ENCODE measurements around the gene TMEM250.

Gene TMEM250

DNA sequence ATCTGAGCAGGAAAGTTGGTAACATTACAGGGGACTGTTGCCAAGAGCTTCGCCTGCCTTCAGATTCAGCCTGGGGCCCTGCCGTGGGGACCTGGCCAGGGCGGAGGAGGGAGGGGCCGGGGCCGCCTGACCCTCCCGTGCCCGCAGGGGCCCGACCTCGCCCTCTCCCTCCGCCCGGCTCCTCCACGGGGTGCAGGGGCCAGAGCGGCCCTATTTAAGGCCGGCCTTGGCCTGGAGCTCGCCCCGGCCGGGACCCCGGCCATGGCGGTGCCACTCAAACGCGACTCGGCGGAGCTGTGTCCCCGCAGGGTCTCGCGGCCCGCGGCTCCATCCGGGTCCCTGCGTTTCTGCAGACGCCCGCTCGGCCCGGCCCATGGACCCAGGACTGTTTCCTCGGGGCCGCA lies 757 bp downstream of the TMEM250 start:
- H3K4me3 ChIP-seq (ENCODE audit: low read depth, low read length): peak overlapping the region; percentile 73
- in situ Hi-C loops (cut with HindIII; ENCODE audit: low sequenced_read_pairs): no loop called here
- TF ChIP-seq, protein P1, sequence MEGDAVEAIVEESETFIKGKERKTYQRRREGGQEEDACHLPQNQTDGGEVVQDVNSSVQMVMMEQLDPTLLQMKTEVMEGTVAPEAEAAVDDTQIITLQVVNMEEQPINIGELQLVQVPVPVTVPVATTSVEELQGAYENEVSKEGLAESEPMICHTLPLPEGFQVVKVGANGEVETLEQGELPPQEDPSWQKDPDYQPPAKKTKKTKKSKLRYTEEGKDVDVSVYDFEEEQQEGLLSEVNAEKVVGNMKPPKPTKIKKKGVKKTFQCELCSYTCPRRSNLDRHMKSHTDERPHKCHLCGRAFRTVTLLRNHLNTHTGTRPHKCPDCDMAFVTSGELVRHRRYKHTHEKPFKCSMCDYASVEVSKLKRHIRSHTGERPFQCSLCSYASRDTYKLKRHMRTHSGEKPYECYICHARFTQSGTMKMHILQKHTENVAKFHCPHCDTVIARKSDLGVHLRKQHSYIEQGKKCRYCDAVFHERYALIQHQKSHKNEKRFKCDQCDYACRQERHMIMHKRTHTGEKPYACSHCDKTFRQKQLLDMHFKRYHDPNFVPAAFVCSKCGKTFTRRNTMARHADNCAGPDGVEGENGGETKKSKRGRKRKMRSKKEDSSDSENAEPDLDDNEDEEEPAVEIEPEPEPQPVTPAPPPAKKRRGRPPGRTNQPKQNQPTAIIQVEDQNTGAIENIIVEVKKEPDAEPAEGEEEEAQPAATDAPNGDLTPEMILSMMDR (IDR thresholded peaks at IDR 0.05; ENCODE audit: low read depth, low read length, missing control alignments): no peak
- no peak for DNase-seq (ENCODE audit: low read depth)

DNA sequence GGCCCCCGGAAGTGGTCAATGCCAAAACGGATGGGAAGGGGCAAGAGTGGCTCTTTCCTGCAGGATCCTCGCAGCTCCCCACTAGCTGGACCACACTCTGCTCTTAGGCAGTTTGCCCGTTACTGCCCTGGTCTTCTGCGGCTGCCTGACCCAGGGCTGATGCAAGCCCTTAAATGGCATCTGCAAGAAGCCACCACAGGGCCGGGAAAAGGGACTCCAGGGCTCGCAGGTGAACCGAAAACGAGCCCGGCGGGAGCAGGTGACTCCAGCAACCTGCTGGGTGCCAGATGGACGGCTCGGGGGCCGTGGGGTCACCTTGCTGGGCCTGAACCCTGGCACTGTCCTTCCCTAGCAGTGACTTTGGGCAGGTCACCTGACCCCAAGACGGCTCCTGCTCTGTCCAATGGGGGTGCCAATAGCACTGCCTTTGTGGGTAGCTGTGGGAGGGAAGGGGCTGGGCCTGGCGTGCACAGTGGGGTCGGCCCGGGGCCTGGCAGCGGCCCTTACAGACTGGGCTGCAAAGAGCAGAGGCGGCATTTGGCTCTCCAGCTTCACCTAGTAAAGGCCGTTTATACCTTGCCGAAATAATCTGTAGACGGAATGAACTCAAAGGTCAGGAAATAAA lies 1.3 kb downstream of the TMEM250 start:
- in situ Hi-C loops (cut with HindIII; ENCODE audit: low sequenced_read_pairs): no loop called here
- TF ChIP-seq, protein P1 (IDR thresholded peaks at IDR 0.05; ENCODE audit: low read depth, low read length, missing control alignments): no peak
- H3K4me3 ChIP-seq (ENCODE audit: low read depth, low read length): peak overlapping the region; percentile 73
- DNase-seq (ENCODE audit: low read depth): no peak

DNA sequence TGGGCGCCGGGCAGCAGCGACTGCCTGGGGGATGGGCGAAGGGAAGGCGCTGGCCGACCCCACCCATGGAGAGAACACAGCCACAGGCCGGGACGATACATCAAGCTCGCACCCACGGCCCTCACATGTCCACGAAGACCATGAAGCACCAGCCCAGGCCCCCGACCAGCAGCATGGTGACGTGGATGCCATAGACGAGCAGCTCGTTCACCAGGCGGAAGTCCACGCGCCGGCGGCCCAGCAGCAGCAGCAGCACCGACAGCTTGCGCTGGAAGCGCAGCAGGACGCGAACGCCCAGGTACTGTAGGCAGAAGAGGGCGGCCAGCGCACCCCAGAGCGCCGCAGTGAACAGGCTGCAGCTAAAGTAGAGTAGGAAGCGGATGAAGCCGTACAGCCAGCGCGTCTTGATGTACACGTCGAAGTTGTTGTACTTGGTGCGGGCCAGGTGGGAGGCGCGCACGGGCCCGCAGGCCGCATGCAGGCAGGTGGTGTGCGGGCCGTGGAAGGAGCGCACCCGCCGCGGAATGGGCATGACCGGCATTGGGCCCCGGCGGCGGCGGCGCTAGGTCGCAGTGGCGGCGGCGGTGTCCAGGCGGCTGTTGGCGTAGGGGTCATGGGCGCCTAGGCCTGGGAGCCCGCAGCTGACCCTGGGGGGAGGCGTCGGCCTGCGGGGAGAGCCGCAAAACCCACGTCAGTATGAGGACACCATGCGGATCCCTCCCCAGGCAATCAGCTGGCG lies 2.1 kb downstream of the TMEM250 start:
- no peak overlapping the region for H3K4me3 ChIP-seq (ENCODE audit: low read depth, low read length)
- no peak for DNase-seq (ENCODE audit: low read depth)
- TF ChIP-seq, protein P1 (IDR thresholded peaks at IDR 0.05; ENCODE audit: low read depth, low read length, missing control alignments): no peak
- in situ Hi-C loops (cut with HindIII; ENCODE audit: low sequenced_read_pairs): no loop called here

DNA sequence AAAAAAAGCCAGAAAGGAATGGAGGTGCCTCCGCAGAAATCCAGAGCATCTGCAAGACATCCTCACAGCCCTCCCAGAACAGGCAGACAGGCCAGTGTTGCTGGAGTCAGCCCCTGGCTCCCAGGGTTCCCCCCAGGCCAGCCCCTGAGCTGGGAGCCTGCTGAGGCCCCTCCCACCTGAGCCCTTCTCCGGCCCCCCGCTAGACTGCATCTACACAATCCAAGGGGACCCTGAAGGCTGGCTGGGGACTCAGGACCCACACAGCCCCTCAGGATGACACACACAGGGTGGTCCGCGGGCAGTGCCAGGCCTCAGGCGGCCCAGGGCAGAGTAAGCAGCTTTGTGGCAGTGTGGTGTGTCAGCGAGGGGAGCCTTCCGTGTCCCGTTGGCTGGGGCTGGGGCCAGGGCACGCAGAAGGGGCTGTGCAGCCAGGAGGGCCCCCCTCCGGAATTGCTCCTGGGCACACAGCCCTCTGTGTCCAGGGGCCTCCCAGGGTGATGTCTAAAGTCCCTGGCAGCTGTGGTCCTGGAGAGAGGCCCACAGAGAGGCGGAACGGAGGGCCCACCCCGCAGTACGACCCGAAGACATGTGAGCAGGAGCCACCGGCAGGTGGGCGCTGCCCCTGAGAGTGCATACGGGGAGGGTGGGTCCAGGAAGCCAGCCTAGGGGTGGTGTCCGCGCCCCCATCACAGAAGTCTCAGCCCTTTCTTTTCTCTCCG lies 2.9 kb downstream of the TMEM250 start:
- no peak overlapping the region for H3K4me3 ChIP-seq (ENCODE audit: low read depth, low read length)
- TF ChIP-seq, protein P1 (IDR thresholded peaks at IDR 0.05; ENCODE audit: low read depth, low read length, missing control alignments): no peak
- in situ Hi-C loops (cut with HindIII; ENCODE audit: low sequenced_read_pairs): no loop called here
- no peak for DNase-seq (ENCODE audit: low read depth)

DNA sequence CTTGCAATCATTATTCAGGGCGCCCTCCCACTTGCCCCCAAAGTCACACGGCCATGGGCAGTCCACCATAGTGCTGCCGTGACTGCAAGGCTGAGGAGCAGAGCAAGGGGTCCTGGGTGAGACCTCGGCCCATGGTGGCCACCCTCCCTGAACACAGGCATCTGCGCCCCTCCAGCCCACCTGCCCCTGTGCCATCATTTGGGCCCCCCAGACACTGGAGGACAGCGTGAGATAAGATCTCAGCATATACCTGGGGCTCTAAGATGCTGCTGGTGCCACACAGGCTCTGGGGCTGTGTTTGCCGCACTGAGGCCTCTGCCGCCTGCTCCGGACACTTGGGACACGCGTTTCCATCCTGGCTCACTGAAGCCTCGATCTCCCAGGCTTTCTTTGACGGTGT lies 3.5 kb downstream of the TMEM250 start:
- TF ChIP-seq, protein P1 (IDR thresholded peaks at IDR 0.05; ENCODE audit: low read depth, low read length, missing control alignments): no peak
- no peak for DNase-seq (ENCODE audit: low read depth)
- no peak overlapping the region for H3K4me3 ChIP-seq (ENCODE audit: low read depth, low read length)
- in situ Hi-C loops (cut with HindIII; ENCODE audit: low sequenced_read_pairs): no loop called here

DNA sequence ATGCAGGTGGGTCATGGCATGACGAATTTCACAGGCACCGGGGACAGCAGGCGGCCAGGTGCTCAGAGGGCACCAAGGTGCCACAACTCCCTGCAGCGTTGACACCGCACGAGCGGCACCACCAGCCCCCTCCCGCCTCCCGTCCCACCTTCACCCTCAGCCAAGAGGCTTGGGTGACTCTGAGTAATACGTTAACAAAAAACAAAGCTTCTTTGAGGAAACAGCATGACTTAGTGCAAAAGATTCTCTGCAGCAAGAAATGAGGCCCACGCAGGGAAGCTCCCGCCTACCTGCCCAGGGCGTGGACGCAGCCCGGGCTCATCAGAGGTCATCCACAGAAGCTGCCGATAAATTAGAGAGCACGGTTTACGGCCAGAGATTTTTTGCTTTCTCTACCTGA lies 4.1 kb downstream of the TMEM250 start:
- H3K4me3 ChIP-seq (ENCODE audit: low read depth, low read length): no peak overlapping the region
- no peak for DNase-seq (ENCODE audit: low read depth)
- TF ChIP-seq, protein P1 (IDR thresholded peaks at IDR 0.05; ENCODE audit: low read depth, low read length, missing control alignments): no peak
- in situ Hi-C loops (cut with HindIII; ENCODE audit: low sequenced_read_pairs): loop anchor here (5.0 kb wide), 1 partner anchor 77 kb away; no protein-coding TSS in a partner anchor
